AG04449 (cell line): Measurements from ENCODE around the gene SUGCT.

Experiments used
- CTCF ChIA-PET: fragments of 350-600 bp; formaldehyde crosslinking; extraction: SDS; loops from one replicate; lab custom pipeline; 2021; ENCODE audit warnings: antibody characterized with exemption; lab: Yijun Ruan, JAX
- POLR2A ChIA-PET: fragments of 400-600, 350-600 bp; formaldehyde crosslinking; extraction: SDS; loops from one replicate; lab custom pipeline; 2020; ENCODE audit warnings: antibody characterized with exemption, inconsistent platforms; lab: Yijun Ruan, JAX
- DNase-seq: peaks from one replicate; pipeline ENCODE4 v3.0.0-alpha.2; 2010; ENCODE audit warnings: low read depth, low spot score
- H3K4me3 ChIP-seq: 2 replicates; pipeline ENCODE4 v1.5.1; 2011; ENCODE audit warnings: low read depth, mild to moderate bottlenecking, control low read depth, low read length
- CTCF ChIP-seq: IDR thresholded peaks from one replicate; pipeline ENCODE4 v1.5.1; 2011; ENCODE audit warnings: mild to moderate bottlenecking, moderate library complexity, low read length, control low read depth, inconsistent platforms; ENCODE audit not compliant: insufficient read depth; ENCODE audit errors: missing control alignments

The SUGCT gene

DNA sequence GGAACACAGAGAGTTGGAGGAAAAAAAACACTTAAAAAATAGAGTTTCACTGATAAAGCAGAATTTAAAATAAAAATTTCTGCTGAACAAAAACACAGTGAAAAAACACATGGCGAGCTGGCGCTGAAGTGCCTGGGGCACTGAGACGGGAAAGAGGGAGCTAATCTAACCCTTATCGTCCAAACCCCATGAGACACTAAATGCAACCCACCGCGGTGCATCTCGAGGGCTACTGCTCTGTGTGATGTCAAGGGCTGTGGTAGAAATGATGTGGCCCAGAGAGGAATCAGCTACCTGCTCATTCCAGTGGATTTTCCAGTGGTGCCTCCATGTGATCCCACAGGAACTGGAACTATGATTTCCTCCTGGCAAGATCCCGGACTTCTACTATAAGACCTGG, 499.3 kb downstream of the SUGCT start:
- ChIA-PET CTCF (no interaction called here), POLR2A (no interaction called here)
- DNase-seq: no peak
- no peak overlapping the region for H3K4me3 ChIP-seq
- TF ChIP-seq CTCF: no peak

- ChIA-PET CTCF (no interaction called here), POLR2A (no interaction called here)
- no peak overlapping the region for H3K4me3 ChIP-seq
- no peak for TF ChIP-seq CTCF
- no peak for DNase-seq
Observed at GRCh38 chr7:40638545-40639320, 503.9 kb downstream of the SUGCT start.

GRCh38 chr7:40640566-40640965, 505.8 kb downstream of the SUGCT start:
- ChIA-PET CTCF (no interaction called here), POLR2A (no interaction called here)
- TF ChIP-seq CTCF: no peak
- DNase-seq: no peak
- no peak overlapping the region for H3K4me3 ChIP-seq

DNA sequence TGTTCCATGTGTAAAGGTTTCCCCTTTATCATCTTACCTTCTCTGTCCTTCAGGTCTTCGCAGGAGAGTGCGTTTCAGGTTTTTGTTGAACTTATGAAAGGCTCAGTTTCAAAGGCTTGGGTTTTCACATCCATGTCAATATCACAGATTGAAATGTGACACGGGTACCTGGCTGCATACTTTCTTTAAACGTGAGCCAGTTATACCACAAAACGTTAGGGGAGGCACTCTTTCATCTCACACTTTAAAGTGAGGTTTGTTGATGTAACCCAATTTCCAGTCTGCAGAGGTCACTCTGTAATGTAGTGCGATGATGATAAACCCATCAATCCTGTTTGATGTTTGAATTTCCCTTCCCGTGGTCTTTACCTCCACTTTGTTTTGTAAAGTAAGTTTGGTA, 506.9 kb downstream of the SUGCT start:
- ChIA-PET CTCF (interaction anchor here (0.6 kb wide), 1 partner anchor 61 kb away, joined by 3 read pairs; no protein-coding TSS in a partner anchor), POLR2A (no interaction called here)
- TF ChIP-seq CTCF: no peak
- DNase-seq: no peak
- H3K4me3 ChIP-seq: no peak overlapping the region

DNA sequence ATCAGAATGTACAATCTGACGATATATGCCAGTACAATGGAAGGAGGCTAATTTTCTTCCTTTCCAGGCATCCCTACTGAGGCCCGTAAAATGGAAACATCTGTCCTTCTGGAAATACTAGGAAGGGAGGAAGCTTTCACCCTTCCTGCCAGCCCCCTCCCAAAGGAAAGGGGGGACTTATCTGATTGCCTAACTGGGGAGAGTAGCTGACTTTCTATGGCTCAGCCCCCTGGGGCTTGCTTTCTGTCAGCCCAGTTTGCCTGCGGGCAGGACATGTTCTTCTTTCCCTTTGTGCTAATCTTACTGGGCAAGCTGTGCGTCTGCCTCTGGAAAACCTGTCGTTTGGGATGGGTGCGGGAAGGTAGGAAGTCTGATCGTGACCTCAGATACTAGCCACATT, 508.9 kb downstream of the SUGCT start:
- H3K4me3 ChIP-seq: no peak overlapping the region

More for the DNA sequence above, 508.9 kb downstream of the SUGCT start:
- CTCF ChIA-PET: interaction anchor here (0.9 kb wide), 1 partner anchor 411 kb away, joined by 4 read pairs; no protein-coding TSS in a partner anchor
- no peak for TF ChIP-seq CTCF
- DNase-seq: no peak
- POLR2A ChIA-PET: no interaction called here
